Activated CD4-positive, alpha-beta T cell treated with anti-CD3 and anti-CD28 coated beads, Interleukin-2, amount 50 U/mL, for 4 hours (primary cell): ENCODE results near the gene SLC37A1.
"Not testable (repeated sequence)": the region's sequence is repeated elsewhere in the genome, so short reads cannot be mapped to it uniquely, and the experiment has no call there.

ENCODE experiments used
- DNase-seq, 2 experiments: peaks; one replicate each; pipeline ENCODE4 v3.0.0-alpha.2; 2020

The SLC37A1 gene

GRCh38 chr21:42513151-42513984 is at the start of gene SLC37A1:
TSS of gene SLC37A1 (plus strand) at chr21:42513852. CDS start at chr21:42518455, 4,603 bp downstream.
- DNase-seq: no peak

- peak; percentile 50 to 52 for DNase-seq
Measured at GRCh38 chr21:42463861-42464515, 49.7 kb upstream of the SLC37A1 start.

DNA sequence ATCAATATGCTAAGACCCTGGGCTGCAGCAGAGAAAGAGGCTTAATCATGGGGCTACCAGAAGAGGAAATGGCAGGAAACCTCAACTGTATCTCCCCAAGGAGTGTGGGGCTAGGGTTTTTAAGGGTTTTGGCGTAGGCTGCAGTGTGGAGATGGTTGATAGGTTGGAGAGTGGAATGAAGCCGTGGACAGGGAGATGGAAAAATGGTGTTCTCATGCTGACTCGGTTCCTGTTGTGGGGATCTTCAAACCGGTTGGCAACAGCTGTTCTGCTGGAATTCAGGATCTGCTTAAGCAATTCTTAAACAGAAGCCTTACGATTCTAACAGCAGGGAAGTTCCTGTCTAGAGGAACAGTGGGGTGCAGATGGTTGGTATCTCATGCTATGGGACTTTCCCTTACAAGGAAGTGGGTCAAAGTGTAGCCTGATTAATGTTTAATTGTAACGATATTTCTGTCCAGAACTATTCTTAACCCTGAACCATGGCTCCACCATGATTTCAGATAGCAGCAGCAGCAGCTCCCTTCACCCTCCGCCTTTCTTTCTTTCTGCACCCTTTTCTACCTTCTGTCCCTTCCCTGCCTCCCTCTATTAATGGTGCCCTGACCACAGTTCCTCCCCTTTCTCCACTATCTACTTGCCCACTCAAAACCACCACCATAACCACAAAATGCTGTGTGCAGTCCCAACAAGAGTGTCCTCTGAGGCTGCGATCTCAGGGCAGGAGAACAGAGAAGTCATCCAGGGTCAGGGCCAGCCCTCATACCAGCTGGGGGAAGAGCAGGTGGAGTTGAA is 48.4 kb upstream of the SLC37A1 start:
- DNase-seq: no peak

DNA sequence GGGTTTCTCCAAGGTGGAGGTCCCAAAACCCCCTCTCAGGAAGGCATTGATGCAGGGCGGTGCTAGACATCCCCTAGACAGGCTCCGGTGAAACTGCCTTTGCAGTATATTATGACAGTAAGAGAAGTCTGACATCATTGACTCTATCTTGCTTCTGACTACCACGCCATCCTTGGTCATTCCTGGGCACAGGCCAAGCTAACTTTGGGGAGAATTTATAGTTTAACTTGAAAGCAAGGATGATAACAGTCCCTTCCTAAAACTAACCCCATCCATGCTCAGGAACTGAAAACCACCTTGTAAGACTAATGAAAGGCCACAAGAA is 47.9 kb upstream of the SLC37A1 start:
- no peak for DNase-seq

DNA sequence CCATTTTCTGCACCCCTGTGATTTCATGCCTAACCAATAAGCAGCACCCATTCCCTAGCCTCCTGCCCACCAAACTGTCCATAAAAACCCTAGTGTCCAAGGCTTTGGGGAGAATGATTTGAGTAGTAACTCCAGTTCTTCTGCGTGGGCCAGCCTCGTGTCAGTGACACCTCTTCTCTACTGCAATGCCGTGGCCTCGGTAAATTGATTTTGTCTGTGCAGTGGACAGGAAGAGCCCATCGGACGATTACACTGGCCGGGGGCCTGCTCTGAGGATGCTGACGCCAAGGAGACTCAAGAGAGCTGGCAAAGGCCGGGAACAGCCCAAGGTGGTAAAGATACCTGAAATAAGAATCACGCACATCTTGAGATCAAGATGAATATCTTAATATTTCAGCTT is 47.0 kb upstream of the SLC37A1 start:
- no peak for DNase-seq

- DNase-seq: no peak
Measured at GRCh38 chr21:42467140-42467983, 46.3 kb upstream of the SLC37A1 start.

DNA sequence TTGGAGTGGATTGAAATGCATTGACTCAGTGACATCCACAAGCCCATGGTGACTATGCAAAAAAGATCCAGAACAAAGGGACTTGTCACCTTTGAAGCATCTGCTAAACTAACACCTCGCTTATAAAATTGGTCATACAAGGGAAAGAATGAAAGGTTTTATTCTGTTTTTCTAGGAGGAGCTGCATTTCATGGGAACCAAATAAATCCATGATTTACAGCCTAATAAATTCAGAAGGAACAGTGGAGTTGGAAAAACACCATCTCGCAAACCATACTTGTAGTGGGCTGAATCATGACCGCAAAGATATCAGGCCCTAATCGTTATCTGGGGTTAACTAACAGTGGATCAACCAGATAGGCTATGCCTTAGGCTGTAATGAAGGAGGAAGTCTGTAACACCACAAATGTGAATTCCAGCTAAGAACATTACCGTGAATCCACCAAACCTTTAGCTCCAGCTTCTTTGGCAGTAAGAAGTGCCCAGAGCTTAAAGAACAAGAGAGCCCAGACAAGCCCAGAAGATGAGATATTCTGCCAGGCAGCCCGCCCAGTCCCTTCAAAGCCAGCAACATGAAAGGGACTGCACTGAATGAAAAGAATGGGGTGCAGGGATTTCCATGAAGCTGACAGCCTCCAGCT is 45.0 kb upstream of the SLC37A1 start:
- no peak for DNase-seq

- DNase-seq: no peak
Measured at GRCh38 chr21:42469272-42469671, 44.4 kb upstream of the SLC37A1 start.

DNA sequence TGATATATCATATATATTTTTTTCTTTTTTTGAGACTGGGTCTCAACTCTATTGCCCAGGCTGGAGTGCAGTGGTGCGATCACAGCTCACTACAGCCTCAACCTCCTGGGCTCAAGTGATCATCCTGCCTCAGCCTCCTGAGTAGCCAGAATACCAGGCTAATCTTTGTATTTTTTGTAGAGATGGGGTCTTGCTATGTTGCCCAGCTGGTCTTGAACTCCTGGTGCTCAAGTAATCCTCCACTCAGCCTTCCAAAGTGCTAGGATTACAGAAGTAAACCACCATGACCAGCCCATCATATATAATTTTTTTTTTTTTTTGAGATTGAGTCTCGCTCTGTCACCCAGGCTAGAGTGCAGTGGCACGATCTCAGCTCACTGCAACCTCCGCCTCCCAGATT is 43.9 kb upstream of the SLC37A1 start:
- DNase-seq: not testable (repeated sequence)

GRCh38 chr21:42471206-42471605 is 42.4 kb upstream of the SLC37A1 start:
- no peak for DNase-seq

DNA sequence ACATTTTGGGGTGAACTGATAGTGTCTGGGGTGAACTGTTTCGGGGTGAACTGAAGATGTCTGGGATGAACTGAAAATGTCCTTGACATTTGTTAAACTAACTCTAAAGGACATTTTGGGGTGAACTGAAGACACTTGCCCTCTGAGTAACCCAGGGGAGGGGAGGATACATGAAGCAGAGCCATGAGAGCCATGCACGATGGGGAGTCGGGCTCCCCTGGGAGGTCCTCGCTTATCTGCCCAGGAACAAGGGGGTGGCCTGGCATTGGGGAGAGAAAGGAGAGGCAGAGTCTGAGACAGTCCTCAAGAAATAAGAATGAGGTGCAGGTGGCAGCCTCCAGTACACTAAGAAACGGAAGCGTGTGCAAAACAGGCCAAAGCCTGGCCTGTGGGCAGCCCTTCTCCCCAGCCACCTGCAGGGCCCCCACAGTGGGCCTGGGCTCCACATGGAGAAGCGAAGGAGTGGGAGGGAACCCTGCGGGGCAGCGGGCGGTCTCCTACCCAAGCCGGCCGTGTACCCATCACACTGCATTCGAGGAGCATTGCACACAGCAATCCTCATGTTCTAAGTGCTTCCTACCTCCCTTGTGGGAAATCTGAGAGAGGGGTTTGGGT is 41.8 kb upstream of the SLC37A1 start:
- DNase-seq: no peak

- no peak for DNase-seq
Measured at GRCh38 chr21:42472521-42472920, 41.1 kb upstream of the SLC37A1 start.

DNA sequence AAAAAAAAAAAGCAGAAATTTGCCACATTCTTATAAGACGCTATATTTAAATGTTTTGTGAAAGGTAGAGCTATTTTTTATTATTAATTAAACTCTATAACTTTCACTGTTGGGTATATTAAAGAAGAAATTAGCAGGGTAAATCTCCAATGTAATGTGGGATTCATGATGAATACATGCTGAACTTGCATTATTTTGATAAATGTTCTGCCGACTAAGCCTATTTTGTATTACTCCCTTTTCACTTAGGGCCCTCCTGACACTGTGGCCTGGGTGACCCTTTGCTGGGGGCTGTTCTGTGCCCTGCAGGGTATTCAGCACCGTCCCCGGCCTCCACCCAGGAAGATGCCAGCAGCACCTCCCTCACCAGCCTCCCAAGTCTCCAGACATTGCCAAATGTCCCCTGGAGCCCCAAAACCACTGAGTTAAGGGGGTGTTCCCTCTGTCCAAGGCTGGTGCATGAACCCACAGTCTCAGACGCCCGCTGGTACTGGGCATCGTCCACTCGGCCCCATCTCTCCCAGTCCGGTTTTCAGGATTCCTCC is 40.1 kb upstream of the SLC37A1 start:
- DNase-seq: no peak

DNA sequence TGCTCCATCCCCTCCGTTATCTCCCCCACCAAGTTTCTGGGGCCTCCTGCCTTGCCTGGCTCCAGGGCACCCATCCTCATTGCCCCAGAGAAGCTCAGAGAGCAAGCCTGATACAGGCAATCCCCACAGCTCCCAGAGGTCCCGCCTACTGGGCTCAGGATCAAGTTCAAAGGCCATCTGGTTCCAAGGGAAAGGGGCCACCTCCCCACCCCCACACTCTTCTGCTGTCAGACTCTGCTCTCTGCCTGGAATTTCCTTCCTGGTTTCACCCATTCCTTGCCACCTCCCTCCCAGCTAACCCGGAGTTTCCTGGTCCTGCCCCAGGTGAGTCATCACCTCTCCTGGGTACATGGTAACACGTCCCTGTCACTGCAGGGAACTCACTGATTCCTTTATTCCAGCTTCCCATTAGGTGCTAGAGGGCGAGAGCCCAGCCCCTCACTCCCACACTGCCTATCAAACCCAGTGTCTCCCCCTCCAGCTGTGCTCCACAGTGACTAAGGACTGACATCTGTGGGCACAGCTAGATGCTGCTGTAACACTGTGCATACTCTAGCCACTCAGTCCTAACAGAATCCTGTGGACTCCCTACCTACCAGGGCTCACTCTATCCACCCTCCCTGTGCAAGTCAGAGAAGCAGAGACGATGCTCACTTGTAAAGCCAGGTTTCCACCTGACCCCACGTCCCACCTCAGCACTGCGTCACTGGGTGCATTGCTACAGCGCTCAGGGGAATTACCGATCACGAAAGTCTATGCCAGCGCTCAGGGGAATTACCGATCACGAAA is 39.4 kb upstream of the SLC37A1 start:
- DNase-seq: no peak

DNA sequence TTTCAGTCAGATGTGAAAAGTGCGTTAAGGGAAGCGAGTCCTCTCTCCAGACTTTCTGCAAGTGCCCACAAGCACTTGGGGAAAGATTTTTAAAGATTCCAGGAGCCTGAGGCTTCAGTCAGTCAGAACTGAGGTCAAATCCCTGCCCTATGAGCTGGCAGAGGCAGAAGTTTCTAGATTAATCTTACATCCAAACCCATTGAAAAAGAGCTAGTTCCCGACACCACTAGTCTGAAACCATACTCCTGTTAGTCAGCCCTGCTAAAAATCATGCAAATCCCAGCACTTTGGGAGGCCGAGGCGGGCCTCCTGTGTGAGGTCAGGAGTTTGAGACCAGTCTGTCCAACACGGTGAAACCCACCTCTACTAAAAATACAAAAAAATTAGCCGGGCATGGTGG is 38.6 kb upstream of the SLC37A1 start:
- DNase-seq: no peak

GRCh38 chr21:42475526-42476387 is 37.9 kb upstream of the SLC37A1 start:
- no peak for DNase-seq

DNA sequence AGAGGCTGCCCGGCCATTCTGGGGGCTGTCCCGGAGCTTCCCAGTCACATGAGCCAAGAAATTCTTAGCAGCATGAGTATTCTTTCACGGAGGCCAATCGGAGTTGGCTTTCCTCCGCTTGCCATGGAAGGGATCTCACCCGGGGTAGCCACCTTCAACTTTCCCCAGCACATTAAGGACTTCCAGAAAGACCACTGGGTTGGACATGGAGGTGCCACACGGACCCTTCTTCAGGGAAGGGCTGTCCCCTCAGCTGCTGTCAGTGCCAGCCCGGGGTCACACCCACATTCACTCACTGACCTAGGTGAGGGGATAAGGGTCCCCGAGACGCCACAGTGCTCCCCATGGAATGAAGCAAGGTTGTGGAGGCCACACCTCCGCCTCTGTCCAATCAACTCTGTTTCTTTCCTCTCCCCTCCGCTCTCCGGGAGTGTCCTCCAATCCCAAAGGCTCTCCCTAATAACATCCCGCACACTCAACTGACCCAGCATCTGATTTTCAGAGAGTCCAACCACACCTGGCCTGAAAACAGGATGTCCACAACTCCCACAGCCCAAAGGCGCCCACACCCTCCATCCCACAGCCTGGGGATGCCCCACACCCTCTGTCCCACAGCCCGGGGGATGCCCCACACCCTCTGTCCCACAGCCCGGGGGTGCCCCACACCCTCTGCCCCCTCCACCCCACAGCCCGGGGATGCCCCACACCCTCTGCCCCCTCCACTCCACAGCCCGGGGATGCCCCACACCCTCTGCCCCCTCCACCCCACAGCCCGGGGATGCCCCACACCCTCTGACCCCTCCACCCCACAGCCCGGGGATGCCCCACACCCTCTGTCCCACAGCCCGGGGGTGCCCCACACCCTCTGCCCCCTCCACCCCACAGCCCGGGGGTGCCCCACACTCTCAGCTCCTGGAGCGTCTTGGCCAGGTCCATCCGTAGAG is 37.0 kb upstream of the SLC37A1 start:
- DNase-seq: no peak

DNA sequence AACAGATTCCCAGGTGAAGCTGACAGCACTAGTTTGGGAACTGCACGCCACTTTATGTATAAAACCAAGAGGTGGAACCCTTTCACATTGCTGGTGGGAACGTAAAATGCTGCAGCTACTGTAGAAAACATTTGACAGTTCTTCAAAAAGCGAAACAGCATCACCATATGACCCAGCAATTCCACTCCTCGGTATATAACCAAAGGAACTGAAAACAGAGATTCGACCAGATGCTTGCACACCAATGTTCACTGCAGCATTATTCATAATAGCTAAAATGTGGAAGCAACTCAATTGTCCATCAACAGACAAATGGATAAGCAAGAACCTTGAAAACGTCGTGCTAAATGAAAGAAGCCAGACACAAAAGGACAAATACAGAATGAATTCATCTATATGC is 35.1 kb upstream of the SLC37A1 start:
- DNase-seq: no peak
